K562 (cell line): ENCODE results near the gene CPE. TPM values are rescaled to one million over a fixed set of nuclear protein-coding genes. Genes with fewer than 3 reads are reported as not detected.

Source experiments
- ATAC-seq: fragments of 200-7000 bp; cut with Tn5 transposase; 3 replicates; pipeline ENCODE4 v1.9.1; 2020; ENCODE audit warnings: moderate library complexity
- BruUV-seq: library from RNA; stranded (reverse); fragments of 400-500 nt; replicated peaks from 2 replicates; lab custom pipeline; 2021; lab: Mats Ljungman, UMichigan
- CTCF ChIA-PET: fragments of 300-600 bp; formaldehyde crosslinking; extraction: SDS; loops from one replicate; lab custom pipeline; 2021; ENCODE audit warnings: low intra/inter-chr PET ratio; lab: Yijun Ruan, JAX
- POLR2A ChIA-PET: fragments of 300-600, 350-650 bp; sonication (Branson Sonifier 250); formaldehyde crosslinking; extraction: SDS; loops from one replicate; lab custom pipeline; 2021; ENCODE audit warnings: antibody characterized with exemption, inconsistent platforms; lab: Yijun Ruan, JAX
- DNase-seq, 4 experiments: peaks; one replicate each; pipeline versions ENCODE4 v3.0.0 to v3.0.0-alpha.2; 2011 to 2018; ENCODE audit warnings: low spot score in 3 of 4, mixed read lengths in 3 of 4; ENCODE audit errors: extremely low read depth in 1 of 4
- FAIRE-seq: peaks from 2 replicates; lab custom pipeline; 2011; peaks lifted over from hg19 to GRCh38; lab: Jason Lieb, UNC
- H2AFZ ChIP-seq: 2 replicates; pipeline ENCODE4 v1.6.0; 2011; ENCODE audit warnings: low read depth, low read length, control low read depth, inconsistent platforms
- H3K27ac ChIP-seq: fragments of 200-600 bp; 3 replicates; pipeline ENCODE4 v1.8.0; 2011; ENCODE audit warnings: low read depth, mild to moderate bottlenecking, control low read depth, inconsistent platforms, low read length, moderate library complexity, mixed read lengths; ENCODE audit errors: extremely low read depth
- H3K27me3 ChIP-seq, 2 experiments: fragments of 300-600 bp in 1 of 2; 2 replicates in 1 of 2; 3 replicates in 1 of 2; pipeline versions ENCODE4 v1.6.0 to v1.8.0; 2011; ENCODE audit warnings: inconsistent platforms in 2 of 2, low read length in 2 of 2, mild to moderate bottlenecking in 1 of 2, mixed read lengths in 1 of 2, moderate library complexity in 1 of 2; ENCODE audit not compliant: control insufficient read depth in 2 of 2, insufficient read depth in 2 of 2
- H3K36me3 ChIP-seq: fragments of 300-600 bp; 3 replicates; pipeline ENCODE4 v1.8.0; 2011; ENCODE audit warnings: mild to moderate bottlenecking, low read length, inconsistent platforms; ENCODE audit not compliant: control insufficient read depth, insufficient read depth
- H3K4me1 ChIP-seq, 2 experiments: fragments of 200-600 bp in 1 of 2; replicated peaks in 1 of 2; 2 replicates in 1 of 2; 3 replicates in 1 of 2; pipeline versions ENCODE4 v1.5.1 to v1.8.0; 2011; ENCODE audit warnings: inconsistent platforms in 2 of 2, low read length in 2 of 2, mild to moderate bottlenecking in 1 of 2, mixed read lengths in 1 of 2, moderate library complexity in 1 of 2; ENCODE audit not compliant: control insufficient read depth in 2 of 2, insufficient read depth in 2 of 2
- H3K4me2 ChIP-seq: 2 replicates; pipeline ENCODE4 v1.6.1; 2011; ENCODE audit warnings: low read length, control low read depth, inconsistent platforms, mixed read lengths; ENCODE audit not compliant: insufficient read depth
- H3K4me3 ChIP-seq: fragments of 200-600 bp; sonication (generic), shearing (Covaris generic); 2 replicates; pipeline ENCODE4 v1.5.1; 2016; ENCODE audit warnings: control low read depth, inconsistent platforms
- H3K79me2 ChIP-seq: fragments of 200-600 bp; 3 replicates; pipeline ENCODE4 v1.8.0; 2011; ENCODE audit warnings: low read length, inconsistent platforms; ENCODE audit not compliant: control insufficient read depth, insufficient read depth
- H3K9ac ChIP-seq, 2 experiments: 2 replicates each; pipeline versions ENCODE4 v1.6.0 to v1.6.1; 2011; ENCODE audit warnings: low read depth in 2 of 2, low read length in 2 of 2, control low read depth in 1 of 2, inconsistent platforms in 1 of 2, mild to moderate bottlenecking in 1 of 2, mixed read lengths in 1 of 2; ENCODE audit not compliant: insufficient read depth in 1 of 2
- H3K9me1 ChIP-seq: one replicate; pipeline ENCODE4 v1.6.0; 2011; ENCODE audit warnings: inconsistent platforms, mild to moderate bottlenecking, low read length, moderate library complexity; ENCODE audit not compliant: control insufficient read depth, insufficient read depth
- H3K9me3 ChIP-seq: replicated peaks from 2 replicates; pipeline ENCODE4 v1.5.1; 2011; ENCODE audit warnings: low read depth, low read length, inconsistent platforms; ENCODE audit not compliant: control insufficient read depth, insufficient read depth
- H4K20me1 ChIP-seq: replicated peaks from 2 replicates; pipeline ENCODE4 v1.6.1; 2011; ENCODE audit warnings: low read length, inconsistent platforms, mixed read lengths; ENCODE audit not compliant: control insufficient read depth, insufficient read depth
- ARNT ChIP-seq, 2 experiments: fragments of 450-650 bp; IDR thresholded peaks; 2 replicates each; pipeline ENCODE4 v1.6.1; 2016; ENCODE audit warnings: mild to moderate bottlenecking in 1 of 2
- ATF4 ChIP-seq: fragments of 450-650 bp; formaldehyde crosslinking; IDR thresholded peaks from 2 replicates; pipeline ENCODE4 v1.4.0; 2022; ENCODE audit warnings: mild to moderate bottlenecking, moderate library complexity
- GABPB1 ChIP-seq: sonication (generic); formaldehyde crosslinking; IDR thresholded peaks from 2 replicates; pipeline ENCODE4 v1.8.0; 2022; ENCODE audit warnings: mild to moderate bottlenecking, missing genetic modification reagents
- HDAC1 ChIP-seq, 2 experiments: fragments of 450-650 bp; IDR thresholded peaks; 2 replicates each; pipeline ENCODE4 v1.6.1; 2016 to 2017; ENCODE audit warnings: inconsistent platforms in 1 of 2, mild to moderate bottlenecking in 1 of 2, moderate library complexity in 1 of 2
- HDAC6 ChIP-seq: IDR thresholded peaks from 2 replicates; pipeline ENCODE4 v1.6.1; 2012; ENCODE audit warnings: low read depth, mild to moderate bottlenecking, control low read depth, inconsistent platforms, low read length, moderate library complexity
- HLTF ChIP-seq: fragments of 450-650 bp; IDR thresholded peaks from 2 replicates; pipeline ENCODE4 v1.6.1; 2016
- JUN ChIP-seq, 2 experiments: sonication (generic) in 1 of 2; formaldehyde crosslinking in 1 of 2; IDR thresholded peaks; 2 replicates each; pipeline versions ENCODE4 v1.6.1 to v1.8.0; 2012 to 2022; ENCODE audit warnings: borderline replicate concordance in 2 of 2, mild to moderate bottlenecking in 2 of 2, improper control_type of control experiment in 1 of 2, low read depth in 1 of 2, low read length in 1 of 2, missing genetic modification reagents in 1 of 2
- L3MBTL2 ChIP-seq: fragments of 450-650 bp; IDR thresholded peaks from 2 replicates; pipeline ENCODE4 v1.6.1; 2016; ENCODE audit warnings: mild to moderate bottlenecking, moderate library complexity
- MTF1 ChIP-seq: fragments of 250-450 bp; sonication (Bioruptor Pico); IDR thresholded peaks from 2 replicates; pipeline ENCODE4 v1.9.0; 2021; ENCODE audit warnings: moderate library complexity, mild to moderate bottlenecking, inconsistent platforms, borderline replicate concordance
- MXD1 ChIP-seq: fragments of 250-450 bp; sonication (Bioruptor Pico); IDR thresholded peaks from 2 replicates; pipeline ENCODE4 v1.8.0; 2021; ENCODE audit warnings: borderline replicate concordance, mild to moderate bottlenecking, moderate library complexity; ENCODE audit not compliant: poor library complexity, severe bottlenecking
- PHTF2 ChIP-seq: fragments of 250-450 bp; sonication (Bioruptor Pico); IDR thresholded peaks from 2 replicates; pipeline ENCODE4 v1.5.0; 2021; ENCODE audit warnings: mild to moderate bottlenecking
- SP1 ChIP-seq: sonication (generic); formaldehyde crosslinking; IDR thresholded peaks from 2 replicates; pipeline ENCODE4 v1.8.1; 2022; ENCODE audit warnings: mild to moderate bottlenecking, missing genetic modification reagents
- THRAP3 ChIP-seq: fragments of 450-650 bp; IDR thresholded peaks from 2 replicates; pipeline ENCODE4 v1.6.1; 2016; ENCODE audit warnings: mild to moderate bottlenecking, inconsistent platforms, borderline replicate concordance
- TOE1 ChIP-seq, 2 experiments: fragments of 450-650 bp in 1 of 2; sonication (generic) in 1 of 2; formaldehyde crosslinking in 1 of 2; IDR thresholded peaks; 2 replicates each; pipeline versions ENCODE4 v1.7.1 to v1.8.0; 2016 to 2022; ENCODE audit warnings: borderline replicate concordance in 2 of 2, mild to moderate bottlenecking in 2 of 2, antibody characterized with exemption in 1 of 2, inconsistent platforms in 1 of 2, low read depth in 1 of 2, missing genetic modification reagents in 1 of 2, moderate library complexity in 1 of 2
- ZNF133 ChIP-seq: fragments of 250-450 bp; sonication (Bioruptor Pico); IDR thresholded peaks from 2 replicates; pipeline ENCODE4 v1.4.0; 2020; ENCODE audit warnings: mild to moderate bottlenecking
- ZNF24 ChIP-seq: fragments of 450-650 bp; IDR thresholded peaks from 2 replicates; pipeline ENCODE4 v1.6.1; 2016
- ZNF311 ChIP-seq: fragments of 250-450 bp; sonication (Bioruptor Pico); IDR thresholded peaks from 2 replicates; pipeline ENCODE4 v1.4.0; 2020; ENCODE audit warnings: mild to moderate bottlenecking, moderate library complexity
- WGBS: fragments of 100-300 bp; shearing (Covaris generic); methylation state at CpG from one replicate; pipeline ENCODE4 v1.1.6; 2016; ENCODE audit warnings: low coverage, mixed read lengths; ENCODE audit not compliant: insufficient coverage; ENCODE audit errors: missing lambda C conversion rate; 5-methylcytosine and 5-hydroxymethylcytosine counted together
- in situ Hi-C: fragments of 300-500 bp; cut with MboI; formaldehyde crosslinking; loops from 4 replicates; pipeline ENCODE4 v1.15.0; 2018; ENCODE audit warnings: inconsistent platforms, mixed read lengths
- intact Hi-C: fragments of 100-400 bp; cut with micrococcal nuclease; formaldehyde crosslinking; loops from 2 replicates; pipeline ENCODE4 v1.14.2; 2022
- polyA plus RNA-seq, 8 experiments: library from polyadenylated mRNA; depleted of rRNA in 4 of 8; stranded (reverse) in 5 of 8; unstranded in 3 of 8; fragments of >200 nt; fragmentation: Nextera tagmentation in 2 of 8; fragmentation: Illumina TruSeq in 1 of 8; extraction: Ambion mirVana in 2 of 8; extraction: Trizol in 1 of 8; gene quantifications; 2 replicates each; pipeline versions ENCODE4 v1.2.1 to v1.2.3, GENCODE V29; 2011 to 2014; ENCODE audit warnings: inconsistent platforms in 1 of 8, missing spikeins in 1 of 8
- total RNA-seq, 7 experiments: library from RNA; depleted of rRNA in 6 of 7; stranded (reverse); fragments of >200 nt in 6 of 7; fragmentation: Illumina TruSeq in 2 of 7; extraction: Trizol in 2 of 7; gene quantifications; 2 replicates each; pipeline versions ENCODE4 v1.2.1 to v1.2.3, GENCODE V29; 2011 to 2021; ENCODE audit warnings: low replicate concordance in 1 of 7
- TF ChIP-seq, protein P1 (sequence below): fragments of 250-450 bp; sonication (Bioruptor Pico); IDR thresholded peaks from 2 replicates; pipeline ENCODE4 v1.9.0; 2021; ENCODE audit warnings: mild to moderate bottlenecking, inconsistent platforms

Gene CPE
- total and polyA plus RNA-seq, 9 of the 15 experiments (the other 6 are each of a cell fraction or from before 2014, with no cell fraction given): 0.04 to 0.16 (median 0.06) TPM; not detected in 4

DNA sequence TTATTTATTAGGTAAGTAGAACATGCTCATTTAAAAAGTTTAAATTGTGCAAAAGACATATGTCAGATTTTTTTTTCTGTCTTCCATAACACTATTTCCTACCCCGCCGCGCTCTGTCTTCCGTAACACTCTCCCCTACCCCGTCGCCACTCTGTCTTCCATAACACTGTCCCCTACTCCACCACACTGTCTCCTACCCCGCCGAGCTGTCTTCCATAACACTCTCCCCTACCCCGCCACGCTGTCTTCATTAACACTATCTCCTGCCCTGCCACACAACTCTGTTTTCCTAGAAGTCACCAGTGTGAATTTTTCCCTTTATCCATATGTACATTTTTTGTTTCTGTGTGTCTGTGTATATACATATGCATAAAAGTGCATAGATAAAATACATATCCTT is 47.0 kb upstream of the CPE start:
- peaks cover 68% of the 10 kb centered on the region for H3K36me3 ChIP-seq
- H3K9me3 ChIP-seq: no peaks in the 10 kb centered on the region
- H3K27me3 ChIP-seq: no peaks in the 10 kb centered on the region
- peak; percentile 37 for ATAC-seq
- peak; percentile 35 for FAIRE-seq
- peak overlapping the region; percentile 74 to 87 for H3K9ac ChIP-seq
- H3K4me1 ChIP-seq: peaks cover 9 to 10% of the 10 kb centered on the region in 2 experiments; a peak in 4 of 5 replicates
- peak overlapping the region; percentile 31; the same call in 1 of the 3 replicates for H3K27ac ChIP-seq
- DNase-seq: peak; percentile 13 to 49 (median 24)
- H4K20me1 ChIP-seq: peaks cover 57% of the 10 kb centered on the region
- no TSS peak for BruUV-seq
- peaks cover 4% of the 10 kb centered on the region for H3K9me1 ChIP-seq
- peak overlapping the region; percentile 84 for H3K4me3 ChIP-seq
- WGBS: 2% methylated on average over 10 of the region's 10 CpGs
- peaks cover 97% of the 10 kb centered on the region for H3K79me2 ChIP-seq
- ChIA-PET CTCF (no interaction called here), POLR2A (no interaction called here)
- H2AFZ ChIP-seq: no peak overlapping the region
- intact Hi-C loops: no loop called here
- peak overlapping the region; percentile 99 for H3K4me2 ChIP-seq
- in situ Hi-C loops: no loop called here
- TF ChIP-seq MTF1 (CRISPR knock-in tag) (no peak), ZNF133 (CRISPR knock-in tag) (no peak), ZNF24 (no peak), TOE1 (IDR thresholded peaks at IDR 0.05; ENCODE audit: borderline replicate concordance) (peak; percentile 36; the same call in 1 of the 2 replicates), TOE1 (CRISPR knock-in tag; IDR thresholded peaks at IDR 0.05; ENCODE audit: borderline replicate concordance, low read depth) (no peak), ZNF311 (CRISPR knock-in tag) (no peak), THRAP3 (peak; percentile 79), MXD1 (CRISPR knock-in tag) (no peak), ATF4 (CRISPR knock-in tag) (no peak), HDAC1 (IDR thresholded peaks at IDR 0.05) (peak in 1 of 2 experiments; percentile 35; a peak in 2 of 4 replicates), GABPB1 (CRISPR knock-in tag) (no peak), HDAC6 (no peak), HLTF (0 out of 2 replicates have a peak, but pooled peaks have one; percentile 52), ARNT (IDR thresholded peaks at IDR 0.05) (peak in 1 of 2 experiments; percentile 32; a peak in 1 of 4 replicates), SP1 (CRISPR knock-in tag) (no peak), JUN (IDR thresholded peaks at IDR 0.05; ENCODE audit: borderline replicate concordance, low read depth, low read length) (no peak), JUN (CRISPR knock-in tag; IDR thresholded peaks at IDR 0.05; ENCODE audit: borderline replicate concordance) (no peak), L3MBTL2 (no peak), PHTF2 (CRISPR knock-in tag) (no peak)
- TF ChIP-seq, protein P1, sequence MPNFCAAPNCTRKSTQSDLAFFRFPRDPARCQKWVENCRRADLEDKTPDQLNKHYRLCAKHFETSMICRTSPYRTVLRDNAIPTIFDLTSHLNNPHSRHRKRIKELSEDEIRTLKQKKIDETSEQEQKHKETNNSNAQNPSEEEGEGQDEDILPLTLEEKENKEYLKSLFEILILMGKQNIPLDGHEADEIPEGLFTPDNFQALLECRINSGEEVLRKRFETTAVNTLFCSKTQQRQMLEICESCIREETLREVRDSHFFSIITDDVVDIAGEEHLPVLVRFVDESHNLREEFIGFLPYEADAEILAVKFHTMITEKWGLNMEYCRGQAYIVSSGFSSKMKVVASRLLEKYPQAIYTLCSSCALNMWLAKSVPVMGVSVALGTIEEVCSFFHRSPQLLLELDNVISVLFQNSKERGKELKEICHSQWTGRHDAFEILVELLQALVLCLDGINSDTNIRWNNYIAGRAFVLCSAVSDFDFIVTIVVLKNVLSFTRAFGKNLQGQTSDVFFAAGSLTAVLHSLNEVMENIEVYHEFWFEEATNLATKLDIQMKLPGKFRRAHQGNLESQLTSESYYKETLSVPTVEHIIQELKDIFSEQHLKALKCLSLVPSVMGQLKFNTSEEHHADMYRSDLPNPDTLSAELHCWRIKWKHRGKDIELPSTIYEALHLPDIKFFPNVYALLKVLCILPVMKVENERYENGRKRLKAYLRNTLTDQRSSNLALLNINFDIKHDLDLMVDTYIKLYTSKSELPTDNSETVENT (CRISPR knock-in tag): no peak
